Uterus (tissue), 4 donors: ENCODE measurements around the gene TPT1. TPM values are rescaled to one million over a fixed set of nuclear protein-coding genes. Genes with fewer than 3 reads are reported as not detected.
"Not testable (repeated sequence)": the region's sequence is repeated elsewhere in the genome, so short reads cannot be mapped to it uniquely, and the experiment has no call there.

Experiments used
- DNase-seq, 2 donors: peaks; one replicate each; pipeline ENCODE4 v3.0.0-alpha.2; 2019 to 2020
- H3K27ac ChIP-seq, 2 donors: fragments of 200-600 bp; sonication (generic); 1 replicate in 1 of 2; 2 replicates in 1 of 2; pipeline ENCODE4 v1.5.1; 2016 to 2018
- H3K27me3 ChIP-seq, 2 donors: fragments of 200-600 bp; sonication (generic); one replicate each; pipeline ENCODE4 v1.5.1; 2018 to 2019; ENCODE audit warnings: control low read depth in 1 of 2
- H3K36me3 ChIP-seq, 2 donors: fragments of 200-600 bp; sonication (generic); one replicate each; pipeline ENCODE4 v1.5.1; 2019; ENCODE audit warnings: control low read depth in 1 of 2
- H3K4me1 ChIP-seq, 2 donors: fragments of 200-600 bp; sonication (generic); one replicate each; pipeline ENCODE4 v1.5.1; 2018 to 2019; ENCODE audit warnings: control low read depth in 1 of 2
- H3K4me3 ChIP-seq, 2 donors: fragments of 200-600 bp; sonication (generic); 1 replicate in 1 of 2; 2 replicates in 1 of 2; pipeline ENCODE4 v1.5.1; 2018 to 2019; ENCODE audit warnings: mild to moderate bottlenecking in 1 of 2
- H3K9me3 ChIP-seq, 2 donors: fragments of 200-600 bp; sonication (generic); one replicate each; pipeline ENCODE4 v1.5.1; 2019; ENCODE audit warnings: control low read depth in 1 of 2
- CTCF ChIP-seq, 4 experiments: fragments of 200-600 bp in 2 of 4; fragments of 450-650 bp in 2 of 4; sonication (generic) in 2 of 4; IDR thresholded peaks; one replicate each; pipeline ENCODE4 v1.5.1; 2016 to 2019; ENCODE audit warnings: antibody characterized with exemption in 4 of 4, mild to moderate bottlenecking in 2 of 4, moderate library complexity in 1 of 4
- POLR2A ChIP-seq, 2 donors: fragments of 450-650 bp; IDR thresholded peaks; one replicate each; pipeline ENCODE4 v1.6.1; 2016; ENCODE audit warnings: antibody characterized with exemption in 2 of 2, mild to moderate bottlenecking in 1 of 2, moderate library complexity in 1 of 2
- intact Hi-C: fragments of 100-400 bp; cut with DNase I; formaldehyde crosslinking; loops from one replicate; pipeline ENCODE4 v1.15.1; 2023; ENCODE audit warnings: low total_unique reads
- total RNA-seq, 4 donors: library from RNA; depleted of rRNA in 3 of 4; stranded (reverse); fragments of >200 nt in 3 of 4; gene quantifications; one replicate each; pipeline versions ENCODE4 v1.1.0 to v1.2.4, GENCODE V29; 2014 to 2023
- donor health status: DM: yes; HTN: yes; CAD: no.

The TPT1 gene
- total RNA-seq, 4 donors from 2014 or later = 4,739 to 6,904 (median 5,667) TPM

GRCh38 chr13:45350152-45350551 is 9.2 kb upstream of the TPT1 start:
- no peak overlapping the region for H3K27ac ChIP-seq
- H3K9me3 ChIP-seq = no peaks in the 10 kb centered on the region
- H3K4me1 ChIP-seq = no peaks in the 10 kb centered on the region
- no peak overlapping the region for H3K4me3 ChIP-seq
- intact Hi-C loops = no loop called here
- DNase-seq = no peak
- H3K27me3 ChIP-seq = no peaks in the 10 kb centered on the region
- TF ChIP-seq POLR2A (IDR thresholded peaks at IDR 0.05) = no peak
- no peak for TF ChIP-seq CTCF (IDR thresholded peaks at IDR 0.05)
- H3K36me3 ChIP-seq = no peaks in the 10 kb centered on the region

- DNase-seq = no peak
- Histone ChIP-seq H3K4me1 (no peaks in the 10 kb centered on the region), H3K9me3 (no peaks in the 10 kb centered on the region), H3K36me3 (no peaks in the 10 kb centered on the region), H3K4me3 (no peak overlapping the region), H3K27me3 (no peaks in the 10 kb centered on the region), H3K27ac (peak overlapping the region; percentile 33 to 61)
- intact Hi-C loops = no loop called here
- TF ChIP-seq CTCF (IDR thresholded peaks at IDR 0.05) (no peak), POLR2A (IDR thresholded peaks at IDR 0.05) (no peak)
Observed at GRCh38 chr13:45349438-45349837, 8.5 kb upstream of the TPT1 start.

- H3K27me3 ChIP-seq, H3K9me3 ChIP-seq, H3K4me3 ChIP-seq, H3K27ac ChIP-seq, H3K36me3 ChIP-seq, DNase-seq, intact Hi-C loops: not testable (repeated sequence)
- peaks cover 6 to 14% of the 10 kb centered on the region in 2 donors for H3K4me1 ChIP-seq
Observed at GRCh38 chr13:45344064-45344463, 3.1 kb upstream of the TPT1 start.

- intact Hi-C loops, H3K36me3 ChIP-seq: not testable (repeated sequence)
- H3K27ac ChIP-seq = peak overlapping the region; percentile 100
Observed at GRCh38 chr13:45343102-45343501, 2.1 kb upstream of the TPT1 start.

GRCh38 chr13:45342668-45343067 is 1.7 kb upstream of the TPT1 start:
- peaks cover 6 to 25% of the 10 kb centered on the region in 2 donors for H3K4me1 ChIP-seq
- peak overlapping the region; percentile 100 for H3K27ac ChIP-seq
- DNase-seq, H3K9me3 ChIP-seq, H3K36me3 ChIP-seq, intact Hi-C loops, H3K27me3 ChIP-seq: not testable (repeated sequence)
- peak overlapping the region in 1 of 2 donors; percentile 96 for H3K4me3 ChIP-seq

More at GRCh38 chr13:45343102-45343501, 2.1 kb upstream of the TPT1 start:
- H3K4me3 ChIP-seq, H3K27me3 ChIP-seq, DNase-seq, H3K9me3 ChIP-seq: not testable (repeated sequence)
- peaks cover 6 to 22% of the 10 kb centered on the region in 2 donors for H3K4me1 ChIP-seq

GRCh38 chr13:45341799-45342500 is 967 bp upstream of the TPT1 start:
- TF ChIP-seq POLR2A (IDR thresholded peaks at IDR 0.05) (no peak), CTCF (IDR thresholded peaks at IDR 0.05) (no peak)
- Histone ChIP-seq H3K9me3 (no peaks in the 10 kb centered on the region), H3K4me3 (peak overlapping the region; percentile 85 to 96), H3K4me1 (peaks cover 6 to 25% of the 10 kb centered on the region in 2 donors), H3K36me3 (no peaks in the 10 kb centered on the region), H3K27me3 (no peaks in the 10 kb centered on the region), H3K27ac (peak overlapping the region; percentile 100)
- DNase-seq = peak; percentile 42 to 47
- intact Hi-C loops = no loop called here
